T1000 (cell line): ENCODE data around the gene DXO.
"Not testable (repeated sequence)": the region's sequence is repeated elsewhere in the genome, so short reads cannot be mapped to it uniquely, and the experiment has no call there.

Experiments
- DNase-seq: peaks from one replicate; lab custom pipeline; 2025; ENCODE audit warnings: mixed read lengths; lab: John Stamatoyannopoulos, UW

DXO gene

DNA sequence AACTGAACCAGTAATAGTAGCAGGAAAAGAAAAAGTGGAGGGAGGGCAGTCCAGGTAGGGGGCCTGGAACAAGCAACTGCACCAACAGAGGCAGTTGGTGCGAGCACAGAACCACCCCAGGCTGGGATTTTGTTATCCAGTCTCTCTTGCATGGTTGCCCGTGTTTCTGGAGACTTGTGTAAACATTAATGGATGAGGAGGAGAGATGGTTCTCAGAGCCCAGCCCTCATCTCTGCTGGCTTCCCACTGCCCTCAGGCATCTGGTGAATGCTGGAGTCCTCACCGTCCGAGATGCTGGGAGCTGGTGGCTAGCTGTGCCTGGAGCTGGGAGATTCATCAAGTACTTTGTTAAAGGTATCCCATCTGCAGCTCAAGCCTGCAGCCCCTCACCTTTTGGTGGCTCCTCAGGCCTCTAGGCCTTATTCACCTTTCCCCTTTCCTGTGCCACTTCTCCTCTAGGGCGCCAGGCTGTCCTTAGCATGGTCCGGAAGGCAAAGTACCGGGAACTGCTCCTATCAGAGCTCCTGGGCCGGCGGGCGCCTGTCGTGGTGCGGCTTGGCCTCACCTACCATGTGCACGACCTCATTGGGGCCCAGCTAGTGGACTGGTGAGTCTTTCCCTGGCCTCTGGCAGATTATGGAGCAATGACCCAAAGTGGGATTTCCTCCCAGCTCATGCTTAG, 8.4 kb upstream of the DXO start:
- not testable (repeated sequence) for DNase-seq

DNA sequence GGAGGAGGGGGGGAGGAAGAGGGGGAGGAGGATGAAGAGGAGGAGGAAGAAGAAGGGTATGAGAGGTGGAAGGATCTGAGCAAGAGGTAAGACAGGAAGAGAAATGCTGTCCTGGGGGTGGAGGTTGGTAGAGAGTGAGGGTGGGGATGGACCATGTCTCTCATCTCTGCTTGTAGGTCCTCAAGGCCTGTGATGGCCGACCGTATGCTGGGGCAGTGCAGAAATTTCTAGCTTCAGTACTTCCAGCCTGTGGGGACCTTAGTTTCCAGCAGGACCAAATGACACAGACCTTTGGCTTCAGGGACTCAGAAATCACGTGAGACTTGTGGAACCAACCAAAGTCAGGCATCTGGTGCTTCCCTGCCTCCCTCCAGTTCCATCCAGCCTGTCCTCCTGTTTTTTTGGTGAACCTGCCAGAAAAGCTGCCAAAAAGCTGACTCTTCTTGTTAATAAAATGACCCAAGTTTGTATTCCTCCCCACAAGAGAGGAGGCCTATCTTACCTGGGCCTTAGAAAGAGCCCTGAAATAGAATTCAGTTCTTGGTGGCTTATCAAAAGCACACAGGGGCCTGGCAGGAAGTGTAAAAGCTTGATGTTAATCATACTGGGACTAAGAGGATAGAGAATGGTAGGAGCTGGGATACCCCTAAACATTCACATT, 7.4 kb upstream of the DXO start:
- no peak for DNase-seq

GRCh38 chr6:31978831-31979230, 6.9 kb upstream of the DXO start:
- DNase-seq = no peak

DNA sequence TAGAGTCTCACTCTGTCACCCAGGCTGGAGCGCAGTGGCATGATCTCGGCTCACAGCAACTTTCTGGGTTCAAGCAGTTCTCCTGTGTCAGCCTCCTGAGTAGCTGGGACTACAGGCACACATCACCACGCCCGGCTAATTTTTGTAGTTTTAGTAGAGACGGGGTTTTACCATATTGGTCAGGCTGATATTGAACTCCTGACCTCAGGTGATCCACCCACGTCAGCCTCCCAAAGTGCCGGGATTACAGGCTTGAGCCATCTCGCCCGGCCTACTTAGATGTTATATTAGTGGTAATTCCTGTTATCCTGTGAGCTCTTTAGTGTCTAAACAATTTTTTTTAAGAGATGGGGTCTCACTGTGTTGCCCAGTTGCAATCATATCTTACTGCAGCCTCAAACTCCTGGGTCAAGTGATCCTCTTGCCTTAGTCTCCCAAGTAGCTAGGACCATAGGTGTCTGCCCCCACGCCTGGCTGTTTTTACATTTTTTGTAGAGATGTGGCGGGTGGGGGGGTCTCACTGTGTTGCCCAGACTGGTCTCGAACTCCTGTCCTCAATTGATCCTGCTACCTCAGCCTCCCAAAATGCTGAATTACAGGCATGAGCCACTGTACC, 6.0 kb upstream of the DXO start:
- no peak for DNase-seq

GRCh38 chr6:31976065-31976464, 4.1 kb upstream of the DXO start:
- DNase-seq = not testable (repeated sequence)

- DNase-seq = no peak
Observed at GRCh38 chr6:31972709-31973350, 892 bp upstream of the DXO start.

- no peak for DNase-seq
Observed at GRCh38 chr6:31971279-31971992, 502 bp downstream of the DXO start.

GRCh38 chr6:31970604-31971271, 1.2 kb downstream of the DXO start:
- no peak for DNase-seq

GRCh38 chr6:31969712-31970603, 2.0 kb downstream of the DXO start:
- DNase-seq = no peak

DNA sequence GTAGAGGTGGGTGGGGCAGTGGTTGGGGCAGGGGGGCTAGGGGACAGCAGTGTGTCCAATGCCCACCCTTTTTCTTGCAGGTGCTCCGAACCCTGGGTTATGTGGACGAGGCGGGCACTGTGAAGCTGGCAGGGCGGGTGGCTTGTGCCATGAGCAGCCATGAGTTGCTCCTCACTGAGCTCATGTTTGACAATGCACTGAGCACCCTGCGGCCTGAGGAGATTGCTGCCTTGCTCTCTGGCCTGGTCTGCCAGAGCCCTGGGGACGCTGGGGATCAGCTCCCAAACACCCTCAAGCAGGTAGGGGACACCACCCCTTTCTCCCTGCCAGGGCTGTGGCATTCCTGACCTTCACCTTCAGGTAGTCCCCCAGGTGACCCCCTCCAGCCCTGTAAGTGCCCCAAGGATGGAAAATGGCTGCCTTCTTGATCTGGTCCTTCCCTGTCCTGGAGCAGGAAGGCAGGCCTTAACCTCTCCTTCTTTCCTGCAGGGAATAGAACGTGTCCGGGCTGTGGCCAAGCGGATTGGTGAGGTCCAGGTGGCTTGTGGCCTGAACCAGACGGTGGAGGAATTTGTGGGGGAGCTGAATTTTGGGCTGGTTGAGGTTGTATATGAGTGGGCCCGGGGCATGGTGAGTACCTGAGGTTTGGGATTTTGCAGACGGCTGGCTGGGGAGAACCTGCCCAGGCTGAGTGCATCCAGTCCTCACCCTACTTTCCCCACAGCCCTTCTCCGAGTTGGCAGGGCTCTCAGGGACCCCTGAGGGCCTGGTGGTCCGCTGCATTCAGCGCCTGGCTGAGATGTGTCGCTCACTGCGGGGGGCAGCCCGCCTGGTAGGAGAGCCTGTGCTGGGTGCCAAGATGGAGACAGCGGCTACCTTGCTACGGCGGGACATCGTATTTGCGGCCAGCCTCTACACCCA, 2.9 kb downstream of the DXO start:
- no peak for DNase-seq

DNA sequence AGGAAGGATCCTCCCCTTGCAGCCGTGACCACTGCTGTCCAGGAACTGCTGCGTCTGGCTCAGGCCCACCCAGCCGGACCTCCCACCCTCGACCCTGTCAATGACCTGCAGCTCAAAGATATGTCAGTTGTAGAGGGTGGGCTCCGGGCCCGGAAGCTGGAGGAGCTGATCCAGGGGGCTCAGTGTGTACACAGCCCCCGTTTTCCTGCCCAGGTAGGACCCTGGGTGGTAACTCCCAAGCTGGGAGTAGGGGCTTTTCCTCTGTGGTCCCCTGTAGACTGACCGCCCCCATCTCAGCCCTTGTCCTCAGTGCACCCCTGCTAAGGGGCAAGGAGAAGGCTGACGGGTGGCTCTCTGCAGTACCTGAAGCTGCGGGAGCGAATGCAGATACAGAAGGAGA, 3.6 kb downstream of the DXO start:
- no peak for DNase-seq

- no peak for DNase-seq
Observed at GRCh38 chr6:31967926-31968320, 4.0 kb downstream of the DXO start.

- DNase-seq = no peak
Observed at GRCh38 chr6:31966997-31967925, 4.7 kb downstream of the DXO start.

DNA sequence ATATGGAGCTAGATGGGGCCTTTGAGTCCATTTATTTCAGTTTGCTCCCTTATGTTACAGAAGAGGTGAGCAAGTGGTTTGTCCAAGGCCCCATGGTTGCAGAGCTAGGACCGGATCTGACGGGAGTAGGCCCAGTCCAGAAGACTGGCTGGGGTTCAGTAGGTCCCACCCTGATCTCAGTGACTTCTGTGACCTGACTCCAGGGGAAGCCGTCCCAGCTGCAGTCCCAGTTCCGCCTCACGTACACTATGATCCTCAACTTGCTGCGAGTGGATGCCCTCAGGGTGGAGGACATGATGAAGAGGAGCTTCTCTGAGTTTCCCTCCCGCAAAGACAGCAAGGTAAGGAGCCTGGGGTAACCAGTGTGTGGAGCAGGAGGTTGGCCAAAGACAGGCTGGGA, 5.4 kb downstream of the DXO start:
- DNase-seq = no peak

DNA sequence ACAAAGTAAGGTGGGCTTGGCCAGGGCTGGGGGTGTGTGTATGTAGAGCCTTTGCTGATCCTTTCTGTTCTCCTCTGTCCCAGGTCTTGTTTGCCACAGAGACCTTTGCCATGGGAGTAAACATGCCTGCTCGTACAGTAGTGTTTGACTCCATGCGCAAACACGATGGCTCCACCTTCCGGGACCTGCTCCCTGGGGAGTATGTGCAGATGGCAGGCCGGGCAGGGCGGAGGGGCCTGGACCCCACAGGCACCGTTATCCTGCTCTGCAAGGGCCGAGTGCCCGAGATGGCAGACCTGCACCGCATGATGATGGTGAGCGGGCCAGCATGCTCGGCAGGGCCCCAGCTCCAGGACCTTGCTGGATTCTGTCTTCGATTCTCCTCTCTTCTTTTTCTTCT, 6.2 kb downstream of the DXO start:
- no peak for DNase-seq

GRCh38 chr6:31963921-31964320, 8.0 kb downstream of the DXO start:
- no peak for DNase-seq

DNA sequence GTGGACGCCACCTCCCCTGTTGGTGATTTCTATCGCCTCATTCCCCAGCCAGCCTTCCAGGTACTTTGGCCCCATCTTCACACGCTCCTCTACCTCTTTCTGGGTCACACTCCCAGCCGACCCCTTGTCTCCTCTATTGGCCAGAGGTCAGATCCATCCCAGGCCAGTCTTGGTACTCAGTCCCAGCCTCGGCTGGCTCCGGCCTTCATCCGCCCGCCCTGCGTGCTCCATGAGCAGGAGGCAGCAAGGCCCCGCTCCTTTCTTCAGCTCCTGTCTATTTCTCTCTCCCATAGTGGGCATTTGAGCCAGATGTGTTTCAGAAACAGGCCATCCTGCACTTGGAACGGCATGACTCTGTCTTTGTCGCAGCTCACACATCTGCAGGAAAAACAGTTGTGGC, 10.3 kb downstream of the DXO start:
- DNase-seq = no peak
